A549 treated with AZD2906 at 1 μM for 4 hours (cell line): Measurements from ENCODE around the gene ROBO2. TPM values are rescaled to one million over a fixed set of nuclear protein-coding genes. Genes with fewer than 3 reads are reported as not detected.

Experiments
- total RNA-seq: library from RNA; stranded (reverse); fragments of 200-300 nt; extraction: Qiagen RNA extraction; gene quantifications from 5 replicates; pipeline ENCODE4 v1.2.3, GENCODE V29; 2022

ROBO2 gene, protein sequence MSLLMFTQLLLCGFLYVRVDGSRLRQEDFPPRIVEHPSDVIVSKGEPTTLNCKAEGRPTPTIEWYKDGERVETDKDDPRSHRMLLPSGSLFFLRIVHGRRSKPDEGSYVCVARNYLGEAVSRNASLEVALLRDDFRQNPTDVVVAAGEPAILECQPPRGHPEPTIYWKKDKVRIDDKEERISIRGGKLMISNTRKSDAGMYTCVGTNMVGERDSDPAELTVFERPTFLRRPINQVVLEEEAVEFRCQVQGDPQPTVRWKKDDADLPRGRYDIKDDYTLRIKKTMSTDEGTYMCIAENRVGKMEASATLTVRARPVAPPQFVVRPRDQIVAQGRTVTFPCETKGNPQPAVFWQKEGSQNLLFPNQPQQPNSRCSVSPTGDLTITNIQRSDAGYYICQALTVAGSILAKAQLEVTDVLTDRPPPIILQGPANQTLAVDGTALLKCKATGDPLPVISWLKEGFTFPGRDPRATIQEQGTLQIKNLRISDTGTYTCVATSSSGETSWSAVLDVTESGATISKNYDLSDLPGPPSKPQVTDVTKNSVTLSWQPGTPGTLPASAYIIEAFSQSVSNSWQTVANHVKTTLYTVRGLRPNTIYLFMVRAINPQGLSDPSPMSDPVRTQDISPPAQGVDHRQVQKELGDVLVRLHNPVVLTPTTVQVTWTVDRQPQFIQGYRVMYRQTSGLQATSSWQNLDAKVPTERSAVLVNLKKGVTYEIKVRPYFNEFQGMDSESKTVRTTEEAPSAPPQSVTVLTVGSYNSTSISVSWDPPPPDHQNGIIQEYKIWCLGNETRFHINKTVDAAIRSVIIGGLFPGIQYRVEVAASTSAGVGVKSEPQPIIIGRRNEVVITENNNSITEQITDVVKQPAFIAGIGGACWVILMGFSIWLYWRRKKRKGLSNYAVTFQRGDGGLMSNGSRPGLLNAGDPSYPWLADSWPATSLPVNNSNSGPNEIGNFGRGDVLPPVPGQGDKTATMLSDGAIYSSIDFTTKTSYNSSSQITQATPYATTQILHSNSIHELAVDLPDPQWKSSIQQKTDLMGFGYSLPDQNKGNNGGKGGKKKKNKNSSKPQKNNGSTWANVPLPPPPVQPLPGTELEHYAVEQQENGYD (N-terminal part only)
- not detected in 5 replicates for total RNA-seq

GRCh38 chr3:77039606-77040171 lies at the start of gene ROBO2:
TSS of gene ROBO2 (plus strand) at chr3:77040099. CDS start at chr3:77040786, 687 bp downstream.

